OCI-LY1 (cell line): Measurements from ENCODE around the gene MAGI2.

Source experiments
- CTCF ChIP-seq: fragments of 200-600 bp; sonication (generic), shearing (Covaris generic); IDR thresholded peaks from 2 replicates; pipeline ENCODE4 v1.5.1; 2017; ENCODE audit warnings: mild to moderate bottlenecking, antibody characterized with exemption, low read length, moderate library complexity, mixed read lengths
- EZH2 ChIP-seq: fragments of 200-600 bp; sonication (generic), shearing (Covaris generic); IDR thresholded peaks from 2 replicates; pipeline ENCODE4 v1.8.0; 2017; ENCODE audit warnings: borderline replicate concordance, mixed run types, mild to moderate bottlenecking, antibody characterized with exemption, low read length, moderate library complexity, mixed read lengths

GRCh38 chr7:79420464-79420863, 33.0 kb downstream of the MAGI2 start:
- TF ChIP-seq CTCF (no peak), EZH2 (no peak)
